Hepatic stellate cell (primary cell): ENCODE measurements around the gene GSTM2.
"Not testable (repeated sequence)": the region's sequence is repeated elsewhere in the genome, so short reads cannot be mapped to it uniquely, and the experiment has no call there.

Experiments used
- DNase-seq: peaks from one replicate; pipeline ENCODE4 v3.0.0; 2011; ENCODE audit warnings: low spot score

The GSTM2 gene

DNA sequence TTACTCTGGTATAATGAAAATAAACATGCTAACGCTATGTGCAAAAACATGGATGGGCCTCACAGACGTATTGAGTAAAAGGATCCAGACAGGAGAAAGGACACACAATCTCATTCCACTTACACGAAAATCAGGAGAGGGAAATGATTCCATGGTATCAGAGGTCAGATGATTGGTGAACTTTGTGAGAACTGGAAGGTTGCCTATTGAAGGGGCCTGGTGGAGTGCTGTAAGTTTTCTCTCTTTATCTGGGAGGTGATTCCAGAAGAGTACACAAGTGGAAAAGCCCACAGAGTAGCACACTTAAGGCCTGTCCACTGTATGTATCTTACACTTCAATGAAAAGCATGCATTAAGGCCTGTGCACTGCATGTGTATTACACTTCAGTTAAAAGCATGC, 9.6 kb downstream of the GSTM2 start:
- no peak for DNase-seq

DNA sequence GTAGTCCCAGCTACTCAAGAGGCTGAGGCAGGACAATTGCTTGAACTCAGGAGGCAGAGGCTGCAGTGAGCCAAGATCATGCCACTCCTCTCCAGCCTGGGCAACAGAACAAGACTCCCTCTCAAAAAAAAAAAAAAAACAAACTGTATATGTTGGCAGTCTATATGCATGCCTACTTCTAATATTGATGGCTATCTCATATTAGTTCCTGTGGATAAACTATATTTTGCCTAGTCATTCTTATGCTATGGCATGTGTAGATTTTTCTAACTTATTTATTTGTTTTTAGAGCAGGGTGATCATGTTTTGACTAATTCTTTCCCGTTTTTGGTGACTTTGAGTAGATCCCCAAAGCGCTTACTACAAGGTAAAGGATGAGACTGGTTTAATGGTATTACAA, 10.8 kb downstream of the GSTM2 start:
- DNase-seq, result not testable (repeated sequence)

- not testable (repeated sequence) for DNase-seq
Measured at GRCh38 chr1:109684777-109685176, 16.9 kb downstream of the GSTM2 start.

DNA sequence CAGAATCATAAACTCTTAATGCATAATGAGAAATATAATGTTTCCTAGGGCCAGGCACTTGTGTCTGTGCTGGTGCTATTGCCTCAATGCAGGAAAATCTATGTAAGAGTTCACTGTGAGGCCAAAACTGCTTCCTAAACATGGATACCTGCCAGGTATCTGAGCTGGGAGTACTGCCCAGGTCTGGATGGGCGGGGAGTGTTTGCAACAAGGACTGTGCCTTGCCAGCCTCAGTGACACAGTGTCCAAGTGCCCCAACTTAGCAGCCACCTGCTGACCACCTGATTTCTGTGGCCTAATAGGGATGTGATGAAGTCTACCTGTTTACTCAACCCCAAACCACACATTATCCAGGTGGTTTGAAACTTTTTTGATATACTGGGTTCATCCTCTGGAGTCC, 17.5 kb downstream of the GSTM2 start:
- not testable (repeated sequence) for DNase-seq

- not testable (repeated sequence) for DNase-seq
Measured at GRCh38 chr1:109685890-109686289, 18.0 kb downstream of the GSTM2 start.

GRCh38 chr1:109687109-109687508, 19.3 kb downstream of the GSTM2 start:
- DNase-seq, result not testable (repeated sequence)

DNA sequence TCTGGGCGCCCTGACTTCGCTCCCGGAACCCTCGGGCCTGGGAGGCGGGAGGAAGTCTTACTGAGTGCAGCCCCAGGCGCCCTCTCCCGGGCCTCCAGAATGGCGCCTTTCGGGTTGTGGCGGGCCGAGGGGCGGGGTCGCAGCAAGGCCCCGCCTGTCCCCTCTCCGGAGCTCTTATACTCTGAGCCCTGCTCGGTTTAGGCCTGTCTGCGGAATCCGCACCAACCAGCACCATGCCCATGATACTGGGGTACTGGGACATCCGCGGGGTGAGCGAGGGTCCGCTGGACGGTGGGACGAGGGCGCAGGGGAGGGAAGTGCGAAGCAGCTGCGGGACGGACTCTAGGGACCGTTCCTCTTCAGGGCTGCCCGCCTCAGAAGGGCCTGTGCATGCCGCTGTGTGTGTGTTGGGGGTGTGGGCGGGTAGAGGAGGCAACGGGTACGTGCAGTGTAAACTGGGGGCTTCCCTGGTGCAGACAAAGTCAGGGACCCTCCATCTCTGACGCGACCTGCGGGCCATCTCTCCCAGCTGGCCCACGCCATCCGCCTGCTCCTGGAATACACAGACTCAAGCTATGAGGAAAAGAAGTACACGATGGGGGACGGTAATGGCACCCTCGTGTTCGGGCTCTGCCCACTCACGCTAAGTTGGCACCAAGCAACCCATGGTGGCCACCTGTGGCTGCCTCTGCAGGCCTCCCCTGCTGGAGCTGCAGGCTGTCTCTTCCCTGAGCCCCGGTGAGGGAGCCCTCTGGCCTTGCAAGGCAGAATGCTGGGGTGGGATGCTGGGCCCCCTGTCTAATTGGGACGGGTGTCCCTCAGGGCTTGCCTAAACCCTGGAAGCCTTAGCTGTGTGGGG, 20.0 kb downstream of the GSTM2 start, which contains the start of gene GSTM1:
Gene GSTM1, plus strand, starts transcription at position 177 of the 859 bp plus-strand sequence. Its CDS starts 57 bp downstream, at position 234.
- DNase-seq, result peak; percentile 64

GRCh38 chr1:109689844-109690405, 22.1 kb downstream of the GSTM2 start:
- DNase-seq, result no peak

GRCh38 chr1:109691759-109692158, 23.9 kb downstream of the GSTM2 start:
- no peak for DNase-seq

DNA sequence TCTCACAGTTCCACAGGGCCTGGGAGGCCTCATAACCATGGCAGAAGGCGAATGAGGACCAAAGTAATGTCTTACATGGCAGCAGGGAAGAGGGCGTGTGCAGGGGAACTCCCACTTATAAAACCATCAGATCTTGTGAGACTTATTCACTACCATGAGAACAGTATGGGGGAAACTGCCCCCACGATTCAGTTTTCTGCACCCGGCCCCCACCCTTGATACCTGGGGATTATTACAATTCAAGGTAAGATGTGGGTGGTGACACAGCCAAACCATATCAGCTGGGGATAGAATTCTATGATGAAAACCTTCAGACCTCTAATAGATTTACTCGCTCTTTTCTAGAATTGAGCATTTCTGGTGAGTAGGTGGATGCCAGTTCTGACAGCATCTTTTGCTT, 26.5 kb downstream of the GSTM2 start:
- not testable (repeated sequence) for DNase-seq

GRCh38 chr1:109695138-109695537, 27.3 kb downstream of the GSTM2 start:
- DNase-seq, result not testable (repeated sequence)

GRCh38 chr1:109697066-109697465, 29.2 kb downstream of the GSTM2 start:
- no peak for DNase-seq

GRCh38 chr1:109697861-109698260, 30.0 kb downstream of the GSTM2 start:
- not testable (repeated sequence) for DNase-seq

GRCh38 chr1:109702940-109703339, 35.1 kb downstream of the GSTM2 start:
- not testable (repeated sequence) for DNase-seq

DNA sequence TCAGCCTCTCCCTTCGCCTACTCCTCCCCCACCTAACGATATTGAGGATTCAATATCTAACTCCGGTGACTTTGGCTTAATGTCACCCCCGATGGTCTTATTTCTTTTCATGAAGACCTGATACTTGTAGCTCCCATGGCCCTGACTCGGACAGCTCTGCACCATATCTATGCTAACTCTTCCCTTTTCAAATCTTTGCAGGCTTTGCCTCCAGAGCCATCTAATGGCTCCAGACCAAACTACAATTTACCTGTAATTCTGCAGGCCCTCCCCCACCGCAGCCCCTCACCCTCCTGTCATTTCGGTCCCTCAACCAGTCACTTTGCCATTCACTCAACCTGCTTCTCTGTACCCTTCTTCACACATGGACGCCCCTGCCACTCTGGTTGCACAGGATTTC, 36.3 kb downstream of the GSTM2 start:
- DNase-seq, result no peak

- no peak for DNase-seq
Measured at GRCh38 chr1:109705411-109705810, 37.6 kb downstream of the GSTM2 start.

DNA sequence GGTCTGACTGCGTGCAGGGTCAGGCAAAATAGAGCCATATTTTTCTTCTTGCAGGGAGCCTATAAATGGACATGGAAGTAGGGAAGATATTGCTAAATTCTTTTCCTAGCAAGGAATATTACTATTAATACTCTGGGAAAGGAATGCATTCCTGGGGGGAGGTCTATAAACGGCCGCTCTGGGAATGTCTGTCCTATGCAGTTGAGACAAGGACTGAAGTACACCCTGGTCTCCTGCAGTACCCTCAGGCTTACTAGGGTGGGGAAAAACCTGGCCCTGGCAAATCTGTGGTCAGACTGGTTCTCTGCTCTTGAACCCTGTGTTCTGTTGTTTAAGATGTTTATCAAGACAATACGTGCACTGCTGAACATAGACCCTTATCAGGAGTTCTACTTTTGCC, 41.1 kb downstream of the GSTM2 start:
- not testable (repeated sequence) for DNase-seq

DNA sequence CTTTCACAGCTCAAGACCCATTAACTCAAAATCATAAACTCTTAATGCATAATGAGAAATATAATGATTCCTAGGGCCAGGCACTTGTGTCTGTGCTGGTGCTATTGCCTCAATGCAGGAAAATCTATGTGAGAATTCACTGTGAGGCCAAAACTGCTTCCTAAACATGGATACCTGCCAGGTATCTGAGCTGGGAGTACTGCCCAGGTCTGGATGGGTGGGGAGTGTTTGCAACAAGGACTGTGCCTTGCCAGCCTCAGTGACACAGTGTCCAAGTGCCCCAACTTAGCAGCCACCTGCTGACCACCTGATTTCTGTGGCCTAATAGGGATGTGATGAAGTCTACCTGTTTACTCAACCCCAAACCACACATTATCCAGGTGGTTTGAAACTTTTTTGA, 42.0 kb downstream of the GSTM2 start:
- not testable (repeated sequence) for DNase-seq

GRCh38 chr1:109711593-109712320, 43.9 kb downstream of the GSTM2 start, which contains the start of gene GSTM5:
TSS of gene GSTM5 (plus strand) at chr1:109712251. CDS start at chr1:109712313, 62 bp downstream.
- not testable (repeated sequence) for DNase-seq

DNA sequence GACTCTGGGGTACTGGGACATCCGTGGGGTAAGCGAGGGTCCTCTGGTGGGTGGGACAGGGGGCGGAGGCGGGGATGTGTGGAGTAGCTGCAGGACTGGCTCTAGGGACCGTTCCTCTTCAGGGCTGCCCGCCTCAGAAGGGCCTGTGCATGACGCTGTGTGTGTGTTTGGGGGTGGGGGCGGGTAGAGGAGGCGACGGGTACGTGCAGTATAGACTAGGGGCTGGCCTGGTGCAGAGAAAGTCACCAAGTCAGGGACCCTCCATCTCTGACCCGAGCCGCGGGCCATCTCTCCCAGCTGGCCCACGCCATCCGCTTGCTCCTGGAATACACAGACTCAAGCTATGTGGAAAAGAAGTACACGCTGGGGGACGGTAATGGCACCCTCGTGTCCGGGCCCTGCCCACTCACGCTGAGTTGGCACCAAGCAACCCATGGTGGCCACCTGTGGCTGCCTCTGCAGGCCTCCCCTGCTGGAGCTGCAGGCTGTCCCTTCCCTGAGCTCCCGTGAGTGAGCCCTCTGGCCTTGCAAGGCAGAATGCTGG, 44.5 kb downstream of the GSTM2 start:
- no peak for DNase-seq

- no peak for DNase-seq
Measured at GRCh38 chr1:109713636-109714035, 45.8 kb downstream of the GSTM2 start.

- no peak for DNase-seq
Measured at GRCh38 chr1:109714661-109715372, 47.0 kb downstream of the GSTM2 start.
